ENCODE results near the gene NUP214.
"Not testable (repeated sequence)": the region's sequence is repeated elsewhere in the genome, so short reads cannot be mapped to it uniquely, and the experiment has no call there.

Gene NUP214

GRCh38 chr9:131117762-131118145, 7.6 kb upstream of the NUP214 start:
- DNase-seq, result no peak

DNA sequence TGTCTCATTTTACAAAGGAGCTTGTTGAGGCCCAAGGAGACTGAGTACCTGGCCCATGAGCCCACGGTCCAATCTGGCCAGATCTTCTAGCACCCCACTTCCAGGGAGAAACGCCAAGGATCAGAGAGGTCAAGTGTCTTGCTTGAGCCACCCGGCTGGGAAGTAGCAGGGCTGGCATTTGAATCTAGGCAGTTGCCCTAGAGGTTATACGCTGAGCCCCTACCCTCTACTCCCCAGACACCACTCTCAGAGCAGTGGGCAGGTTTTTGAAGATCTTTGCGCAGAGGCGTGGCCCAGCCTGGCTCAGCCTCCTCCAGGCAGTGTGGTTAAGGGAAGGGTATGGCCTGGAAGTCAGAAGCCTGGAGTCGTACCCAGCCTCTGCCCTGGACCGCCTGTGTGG, 5.8 kb upstream of the NUP214 start:
- DNase-seq, result no peak

DNA sequence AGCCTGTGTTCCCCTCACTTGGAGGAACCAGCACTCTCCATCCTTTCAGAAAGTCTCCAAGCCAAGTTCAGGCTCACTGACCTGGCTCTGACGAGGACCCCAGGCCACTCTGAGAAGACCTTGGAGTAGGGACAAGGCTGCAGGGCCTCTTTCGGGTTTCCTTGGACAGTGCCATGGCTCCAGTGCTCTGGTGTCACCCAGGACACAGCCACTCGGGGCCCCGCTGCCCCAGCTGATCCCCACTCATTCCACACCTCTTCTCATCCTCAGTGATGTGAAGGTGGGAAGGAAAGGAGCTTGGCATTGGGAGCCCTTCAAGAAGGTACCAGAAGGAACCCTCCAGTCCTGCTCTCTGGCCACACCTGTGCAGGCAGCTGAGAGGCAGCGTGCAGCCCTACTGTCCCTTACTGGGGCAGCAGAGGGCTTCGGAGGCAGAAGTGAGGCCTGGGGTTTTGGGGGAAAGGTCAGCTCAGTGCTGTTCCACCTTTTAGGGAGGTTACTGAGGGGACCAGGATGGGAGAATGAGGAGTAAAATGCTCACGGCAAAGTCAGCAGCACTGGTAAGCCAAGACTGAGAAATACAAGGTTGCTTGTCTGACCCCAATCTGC, 4.7 kb upstream of the NUP214 start:
- no peak for DNase-seq

- no peak for DNase-seq
Observed at GRCh38 chr9:131121346-131121745, 4.0 kb upstream of the NUP214 start.

GRCh38 chr9:131122158-131122557, 3.2 kb upstream of the NUP214 start:
- DNase-seq, result no peak

DNA sequence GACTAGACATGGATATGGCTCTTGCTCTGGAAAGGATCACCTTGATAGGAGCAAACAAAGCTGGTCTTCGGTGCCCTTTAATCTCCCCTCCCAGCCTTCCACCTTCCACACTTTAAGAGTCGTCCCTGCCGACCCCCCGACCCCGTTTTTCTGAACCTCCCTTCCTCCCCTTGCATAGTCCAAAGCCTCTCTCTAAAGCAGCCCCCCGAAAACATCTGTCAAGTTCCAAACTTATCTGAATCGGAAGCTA, 423 bp upstream of the NUP214 start:
- DNase-seq, result no peak

- DNase-seq, result no peak
Observed at GRCh38 chr9:131126059-131126426, 657 bp downstream of the NUP214 start.

GRCh38 chr9:131129183-131129582, 3.8 kb downstream of the NUP214 start:
- DNase-seq, result no peak

GRCh38 chr9:131138676-131139075, 13.3 kb downstream of the NUP214 start:
- no peak for DNase-seq

- DNase-seq, result no peak
Observed at GRCh38 chr9:131140112-131140511, 14.7 kb downstream of the NUP214 start.

DNA sequence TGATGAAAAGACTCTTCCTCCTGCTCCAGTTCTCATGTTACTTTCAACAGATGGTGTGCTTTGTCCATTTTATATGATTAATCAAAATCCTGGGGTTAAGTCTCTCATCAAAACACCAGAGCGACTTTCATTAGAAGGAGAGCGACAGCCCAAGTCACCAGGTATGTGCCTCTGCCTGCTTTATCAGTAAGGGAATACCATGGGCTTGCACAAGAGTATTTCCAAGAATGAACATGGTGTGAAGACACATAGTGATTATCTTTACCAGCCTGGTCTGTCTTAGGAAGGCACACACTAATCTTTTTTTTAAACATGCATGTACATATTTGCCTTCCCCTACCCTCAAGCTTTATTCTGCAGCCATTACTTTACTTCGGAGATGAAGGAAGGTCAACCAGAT, 15.2 kb downstream of the NUP214 start:
- no peak for DNase-seq

DNA sequence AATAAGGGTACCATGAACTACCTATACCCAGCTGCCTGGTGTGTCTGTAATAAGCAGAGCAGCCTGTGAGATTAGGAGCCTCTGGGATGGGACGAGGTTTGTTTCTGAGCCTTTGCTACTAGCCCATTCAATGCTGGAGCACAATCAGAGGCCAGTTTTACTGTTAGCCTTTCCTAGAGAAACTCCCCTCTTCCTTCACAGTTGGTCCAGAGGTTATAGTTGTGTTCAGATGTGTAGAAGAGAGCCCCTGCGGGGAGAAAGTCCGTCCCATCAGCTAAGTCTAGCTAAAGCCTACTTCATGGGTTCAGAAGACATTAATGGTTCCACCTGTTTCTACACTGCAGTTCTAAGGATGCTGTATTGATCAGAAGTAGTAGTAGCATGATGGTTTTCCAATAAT, 16.8 kb downstream of the NUP214 start:
- no peak for DNase-seq

DNA sequence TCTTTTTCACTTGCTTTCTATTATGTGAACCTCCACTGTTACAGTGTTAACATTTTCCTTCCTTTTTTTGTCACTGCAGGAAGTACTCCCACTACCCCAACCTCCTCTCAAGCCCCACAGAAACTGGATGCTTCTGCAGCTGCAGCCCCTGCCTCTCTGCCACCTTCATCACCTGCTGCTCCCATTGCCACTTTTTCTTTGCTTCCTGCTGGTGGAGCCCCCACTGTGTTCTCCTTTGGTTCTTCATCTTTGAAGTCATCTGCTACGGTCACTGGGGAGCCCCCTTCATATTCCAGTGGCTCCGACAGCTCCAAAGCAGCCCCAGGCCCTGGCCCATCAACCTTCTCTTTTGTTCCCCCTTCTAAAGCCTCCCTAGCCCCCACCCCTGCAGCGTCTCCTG, 18.8 kb downstream of the NUP214 start:
- DNase-seq, result no peak

DNA sequence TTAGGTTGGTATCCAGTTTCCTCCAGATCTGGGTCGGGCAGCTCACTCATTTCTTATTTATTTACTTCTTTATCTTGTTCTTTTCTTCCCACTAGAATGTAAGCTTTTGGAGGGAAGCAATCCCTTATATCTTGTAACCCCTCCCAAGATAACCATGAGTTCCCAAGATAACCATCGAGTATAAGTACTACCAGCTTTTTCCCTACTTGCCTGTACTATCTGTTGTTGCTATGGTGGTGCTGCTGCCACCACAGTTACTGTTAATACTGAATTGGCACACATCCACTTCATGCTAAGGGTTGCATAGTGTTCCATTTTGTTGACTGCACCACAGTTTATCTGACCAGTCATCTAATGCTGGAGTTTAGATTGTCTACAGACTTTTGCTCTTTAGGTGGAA, 19.9 kb downstream of the NUP214 start:
- DNase-seq, result no peak

GRCh38 chr9:131146186-131146585, 20.8 kb downstream of the NUP214 start:
- DNase-seq, result no peak

GRCh38 chr9:131148276-131148675, 22.9 kb downstream of the NUP214 start:
- no peak for DNase-seq

GRCh38 chr9:131148966-131149687, 23.7 kb downstream of the NUP214 start:
- no peak for DNase-seq

- no peak for DNase-seq
Observed at GRCh38 chr9:131149688-131150053, 24.3 kb downstream of the NUP214 start.

GRCh38 chr9:131153595-131153994, 28.2 kb downstream of the NUP214 start:
- DNase-seq, result no peak

GRCh38 chr9:131158673-131159072, 33.3 kb downstream of the NUP214 start:
- not testable (repeated sequence) for DNase-seq

DNA sequence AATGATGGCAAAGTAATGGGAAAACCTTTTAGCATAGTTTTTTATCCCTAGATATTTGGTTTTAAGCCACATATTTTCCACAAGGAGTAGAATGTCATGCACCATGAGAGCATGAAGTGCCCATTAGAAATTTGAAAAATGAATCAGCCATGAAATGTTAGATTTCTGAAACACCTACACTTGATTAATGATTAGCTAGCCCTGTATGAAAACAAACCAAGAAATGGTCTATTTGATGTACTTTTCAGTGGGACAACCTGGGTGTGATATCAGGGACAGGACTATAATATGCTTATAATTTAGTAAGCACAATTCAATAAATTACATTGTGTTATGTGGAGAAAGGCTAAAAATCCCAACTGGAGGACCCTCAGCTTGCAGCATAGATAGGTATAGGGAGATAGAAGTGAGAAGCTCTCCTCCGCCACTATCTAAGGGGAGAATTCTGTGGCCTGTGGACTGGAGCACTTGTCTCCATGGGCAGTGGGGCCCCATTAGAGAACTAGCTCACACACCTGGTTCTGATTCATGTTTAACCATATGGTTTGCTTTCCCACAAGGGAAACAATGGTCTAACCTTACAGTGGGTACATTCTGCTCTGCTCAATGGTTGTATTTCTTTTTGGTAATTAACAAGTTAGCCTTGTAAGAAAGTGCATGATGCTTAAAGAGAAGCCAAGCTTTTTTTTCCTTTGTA, 35.2 kb downstream of the NUP214 start:
- DNase-seq, result no peak

- no peak for DNase-seq
Observed at GRCh38 chr9:131161585-131161984, 36.2 kb downstream of the NUP214 start.

GRCh38 chr9:131162886-131163285, 37.5 kb downstream of the NUP214 start:
- no peak for DNase-seq

DNA sequence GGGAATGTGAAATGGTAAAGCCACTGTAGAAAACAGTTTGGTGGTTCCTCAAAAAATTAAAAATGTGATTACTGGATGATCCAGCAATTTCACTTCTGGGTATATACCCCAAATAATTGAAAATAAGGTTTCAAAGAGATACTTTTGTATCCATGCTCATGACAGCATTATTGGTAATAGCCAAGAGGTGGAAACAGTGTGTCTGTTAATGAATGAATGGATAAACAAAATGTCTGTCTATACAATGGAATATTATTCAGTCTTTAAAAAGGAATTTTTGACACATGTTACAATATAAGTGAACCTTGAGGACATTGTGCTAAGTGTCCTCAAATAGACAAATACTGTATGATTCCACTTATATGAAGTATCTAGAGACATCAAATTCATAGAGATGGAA, 40.1 kb downstream of the NUP214 start:
- DNase-seq, result no peak

GRCh38 chr9:131167146-131167692, 41.8 kb downstream of the NUP214 start:
- no peak for DNase-seq

All from activated CD4-positive, alpha-beta T cell treated with anti-CD3 and anti-CD28 coated beads for 4 hours (primary cell).